IPS-18a (cell line): ENCODE measurements around the gene MYH13.
"Not testable (repeated sequence)": the region's sequence is repeated elsewhere in the genome, so short reads cannot be mapped to it uniquely, and the experiment has no call there.

Experiments
- H3K27ac ChIP-seq: one replicate; pipeline ENCODE4 v1.5.1; 2013; ENCODE audit warnings: low read length
- H3K27me3 ChIP-seq: one replicate; pipeline ENCODE4 v1.6.1; 2013; ENCODE audit warnings: mild to moderate bottlenecking, low read length; ENCODE audit not compliant: control insufficient read depth, insufficient read depth
- H3K36me3 ChIP-seq: one replicate; pipeline ENCODE4 v1.6.1; 2013; ENCODE audit warnings: low read depth, low read length; ENCODE audit not compliant: control insufficient read depth
- H3K4me1 ChIP-seq: one replicate; pipeline ENCODE4 v1.6.1; 2013; ENCODE audit warnings: low read depth, low read length; ENCODE audit not compliant: control insufficient read depth
- H3K4me3 ChIP-seq: one replicate; pipeline ENCODE4 v1.5.1; 2013; ENCODE audit warnings: low read length
- H3K9ac ChIP-seq: one replicate; pipeline ENCODE4 v1.6.1; 2013; ENCODE audit warnings: mild to moderate bottlenecking, low read length, moderate library complexity
- H3K9me3 ChIP-seq: one replicate; pipeline ENCODE4 v1.6.1; 2013; ENCODE audit warnings: low read depth, low read length; ENCODE audit not compliant: control insufficient read depth

Gene MYH13

DNA sequence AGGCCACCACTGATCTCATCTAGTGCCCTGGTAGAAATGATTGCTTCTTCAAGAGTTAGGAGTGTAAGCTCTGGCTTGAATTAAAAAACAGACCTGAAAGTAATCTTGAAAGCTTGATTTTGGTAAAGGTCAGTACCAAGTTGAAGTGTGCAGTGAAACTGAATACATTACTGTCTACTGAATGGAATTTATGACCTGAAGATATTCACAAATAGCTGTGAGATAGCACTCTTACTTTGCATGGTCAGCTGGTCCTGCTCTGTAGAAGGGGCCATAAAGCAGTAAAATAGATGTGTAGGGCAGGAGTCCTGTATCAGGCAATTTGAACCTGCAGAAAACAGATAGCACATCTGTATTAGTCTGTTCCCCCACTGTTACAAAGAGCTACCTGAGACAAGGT, 78.6 kb downstream of the MYH13 start:
- Histone ChIP-seq H3K36me3 (no peaks in the 10 kb centered on the region), H3K4me3 (no peak overlapping the region), H3K9ac (no peak overlapping the region), H3K9me3 (no peaks in the 10 kb centered on the region), H3K27ac (no peak overlapping the region), H3K4me1 (peaks cover 4% of the 10 kb centered on the region), H3K27me3 (no peaks in the 10 kb centered on the region)

DNA sequence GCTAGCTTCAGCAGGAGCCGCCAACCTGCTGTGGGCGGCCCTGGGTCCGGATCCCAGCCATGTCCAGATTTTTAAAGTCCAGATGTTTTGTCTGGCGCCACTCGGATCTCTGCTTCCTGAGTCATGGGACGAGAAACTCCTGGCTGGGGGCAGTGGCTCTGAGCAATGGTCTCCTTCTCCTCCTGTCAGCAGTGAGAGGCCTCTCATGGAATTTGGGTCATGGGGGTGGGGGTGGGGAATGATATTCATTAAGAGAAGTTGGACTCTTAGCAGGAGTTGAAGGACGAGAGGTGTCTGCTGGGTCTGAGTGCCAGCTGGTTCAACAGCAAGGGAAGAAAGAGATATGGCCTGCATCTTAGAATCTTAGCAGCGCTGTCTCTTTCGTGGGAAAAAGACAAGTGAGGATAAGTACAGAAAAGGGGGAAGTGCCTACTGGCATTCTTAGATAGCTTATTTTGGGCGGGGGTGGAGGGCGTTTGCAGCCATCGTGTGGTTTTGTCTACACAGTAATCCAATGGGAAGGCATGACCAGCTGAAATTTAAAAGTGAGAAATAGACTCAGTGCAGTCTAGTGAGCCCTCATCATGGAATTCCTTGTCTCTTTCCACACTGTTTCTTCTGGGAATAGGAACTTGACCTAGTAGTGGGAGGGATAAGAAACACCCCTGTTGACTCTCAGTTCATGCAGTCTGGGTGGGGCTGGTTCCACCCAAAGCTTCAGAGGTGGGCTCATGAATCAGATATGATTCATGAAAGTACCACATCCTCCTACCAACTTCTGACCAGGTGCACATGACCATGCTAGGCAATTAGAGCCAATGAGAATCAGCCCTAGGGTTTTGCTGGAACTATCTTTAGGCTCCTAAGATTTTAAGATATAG, 80.5 kb downstream of the MYH13 start:
- Histone ChIP-seq H3K36me3 (no peaks in the 10 kb centered on the region), H3K4me3 (no peak overlapping the region), H3K9me3 (no peaks in the 10 kb centered on the region), H3K9ac (no peak overlapping the region), H3K27me3 (no peaks in the 10 kb centered on the region), H3K4me1 (peaks cover 4% of the 10 kb centered on the region), H3K27ac (no peak overlapping the region)

DNA sequence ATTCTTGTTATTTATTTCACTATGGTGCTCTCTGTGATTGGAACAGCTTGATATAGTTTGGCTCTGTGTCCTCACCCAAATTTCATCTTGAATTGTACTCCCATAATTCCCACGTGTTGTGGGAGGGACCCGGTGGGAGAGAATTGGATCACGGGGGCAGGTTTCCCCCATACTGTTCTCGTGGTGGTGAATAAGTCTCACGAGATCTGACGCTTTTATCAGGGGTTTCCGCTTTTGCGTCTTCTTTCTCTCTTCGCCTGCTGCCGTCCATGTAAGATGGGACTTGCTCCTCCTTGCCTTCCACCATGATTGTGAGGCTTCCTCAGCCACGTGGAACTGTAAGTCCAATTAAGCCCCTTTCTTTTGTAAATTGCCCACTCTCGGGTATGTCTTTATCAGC, 81.2 kb downstream of the MYH13 start:
- H3K9me3 ChIP-seq, H3K4me1 ChIP-seq, H3K9ac ChIP-seq, H3K27me3 ChIP-seq, H3K27ac ChIP-seq, H3K4me3 ChIP-seq, H3K36me3 ChIP-seq: not testable (repeated sequence)

DNA sequence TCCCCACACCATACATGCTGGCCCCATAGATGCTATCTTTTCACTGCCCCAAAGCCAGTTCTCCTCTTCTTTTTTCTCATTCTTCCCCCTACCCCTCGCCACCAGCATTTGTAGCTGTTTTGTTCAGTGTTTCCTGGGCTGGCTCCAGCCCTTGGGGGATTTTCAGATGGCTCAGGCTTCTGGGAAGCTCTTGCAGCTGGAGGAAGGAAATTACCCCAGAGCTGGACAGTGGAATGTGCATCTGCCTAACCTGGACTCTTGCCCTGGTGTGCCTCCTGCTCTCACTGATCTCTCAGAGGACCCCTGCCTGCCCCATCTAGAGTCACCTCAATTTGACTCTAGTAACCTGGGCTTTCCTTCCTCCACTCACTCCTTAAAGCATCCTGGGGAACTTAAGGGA, 82.8 kb downstream of the MYH13 start:
- H3K27me3 ChIP-seq, result no peaks in the 10 kb centered on the region
- no peaks in the 10 kb centered on the region for H3K36me3 ChIP-seq
- H3K4me3 ChIP-seq, result no peak overlapping the region
- peaks cover 4% of the 10 kb centered on the region for H3K4me1 ChIP-seq
- H3K9me3 ChIP-seq, result no peaks in the 10 kb centered on the region
- H3K9ac ChIP-seq, result no peak overlapping the region
- no peak overlapping the region for H3K27ac ChIP-seq

DNA sequence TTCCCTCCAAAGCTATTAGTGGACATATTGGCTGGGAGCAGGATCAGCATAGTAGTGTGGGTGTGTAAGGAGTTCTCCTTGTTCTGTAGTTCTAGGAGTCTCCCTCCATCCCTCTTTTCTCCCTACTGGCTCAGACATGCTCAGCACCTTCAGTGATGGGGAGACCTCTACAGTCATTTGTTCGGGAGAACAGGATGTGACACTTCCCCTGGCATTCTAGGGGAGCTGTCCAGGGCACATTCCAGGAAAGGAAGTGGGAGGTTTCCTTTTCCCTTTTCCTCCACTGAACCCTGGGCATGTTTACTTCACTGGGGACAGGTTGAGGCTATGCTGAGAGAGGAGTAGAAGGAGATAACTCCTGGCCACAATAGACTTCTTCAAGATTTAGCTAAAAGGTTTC, 86.5 kb downstream of the MYH13 start:
- Histone ChIP-seq H3K27ac (no peak overlapping the region), H3K27me3 (no peaks in the 10 kb centered on the region), H3K36me3 (no peaks in the 10 kb centered on the region), H3K9ac (no peak overlapping the region), H3K4me3 (no peak overlapping the region), H3K9me3 (no peaks in the 10 kb centered on the region), H3K4me1 (no peaks in the 10 kb centered on the region)

DNA sequence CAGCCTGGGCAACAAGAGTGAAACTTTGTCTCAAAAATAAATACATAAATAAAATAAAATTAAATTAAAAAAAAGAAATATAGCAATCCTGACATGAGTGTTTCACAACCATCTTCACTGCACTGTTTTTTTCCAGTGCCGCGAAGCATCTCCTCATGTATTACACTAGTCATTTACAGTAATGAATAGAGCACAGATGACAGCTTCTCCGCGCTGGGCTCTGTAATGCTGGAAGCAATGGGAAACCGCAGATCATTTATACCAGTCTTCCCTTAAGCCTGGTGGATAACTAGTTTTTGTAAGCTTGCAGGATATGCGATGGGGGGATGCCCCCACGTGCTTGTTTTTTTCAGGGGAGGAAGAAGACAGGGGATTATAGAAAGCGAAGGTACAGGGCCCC, 86.9 kb downstream of the MYH13 start:
- Histone ChIP-seq H3K27me3 (no peaks in the 10 kb centered on the region), H3K4me1 (no peaks in the 10 kb centered on the region), H3K9me3 (no peaks in the 10 kb centered on the region), H3K27ac (no peak overlapping the region), H3K36me3 (no peaks in the 10 kb centered on the region), H3K4me3 (no peak overlapping the region), H3K9ac (no peak overlapping the region)

DNA sequence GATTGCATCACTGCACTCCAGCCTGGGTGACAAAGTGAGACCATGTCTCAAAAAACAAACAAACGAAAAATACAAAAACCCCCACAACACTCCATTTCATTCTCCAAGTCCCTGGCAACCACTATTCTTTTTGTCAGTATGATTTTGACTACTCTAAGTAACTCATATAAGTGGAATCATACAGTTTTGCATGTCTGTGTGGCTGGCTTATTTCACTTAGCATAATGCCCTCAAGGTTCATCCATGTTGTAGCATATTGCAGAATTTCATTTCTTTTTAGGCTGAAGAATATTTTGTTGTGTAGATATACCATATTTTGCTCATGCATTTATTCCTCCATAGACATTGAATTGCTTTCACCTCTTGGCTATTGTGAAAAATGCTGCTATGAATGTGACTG, 92.7 kb downstream of the MYH13 start:
- H3K4me1 ChIP-seq, result no peaks in the 10 kb centered on the region
- H3K4me3 ChIP-seq, result no peak overlapping the region
- no peak overlapping the region for H3K27ac ChIP-seq
- no peak overlapping the region for H3K9ac ChIP-seq
- no peaks in the 10 kb centered on the region for H3K9me3 ChIP-seq
- no peaks in the 10 kb centered on the region for H3K27me3 ChIP-seq
- no peaks in the 10 kb centered on the region for H3K36me3 ChIP-seq

DNA sequence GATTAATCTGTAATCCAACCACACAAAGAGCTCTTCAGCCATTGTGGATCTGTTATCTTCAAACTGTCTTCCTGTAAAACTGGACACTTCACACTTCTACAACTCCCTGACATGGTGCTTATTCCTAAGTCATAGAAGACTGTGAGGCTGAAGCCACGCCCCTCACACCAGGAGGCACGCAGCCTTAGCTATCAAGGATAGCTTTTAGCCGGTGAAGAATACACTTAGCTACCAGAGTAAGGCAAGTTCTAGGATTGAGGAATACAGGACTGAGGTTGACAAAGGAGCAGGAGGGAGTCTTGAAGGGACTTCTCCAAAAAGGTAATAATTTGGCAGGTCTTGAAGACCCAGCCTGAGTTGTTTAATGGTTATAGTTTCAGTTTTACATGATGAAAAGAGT, 94.6 kb downstream of the MYH13 start:
- Histone ChIP-seq H3K27me3 (no peaks in the 10 kb centered on the region), H3K9ac (no peak overlapping the region), H3K4me1 (no peaks in the 10 kb centered on the region), H3K27ac (no peak overlapping the region), H3K9me3 (no peaks in the 10 kb centered on the region), H3K4me3 (no peak overlapping the region), H3K36me3 (no peaks in the 10 kb centered on the region)

DNA sequence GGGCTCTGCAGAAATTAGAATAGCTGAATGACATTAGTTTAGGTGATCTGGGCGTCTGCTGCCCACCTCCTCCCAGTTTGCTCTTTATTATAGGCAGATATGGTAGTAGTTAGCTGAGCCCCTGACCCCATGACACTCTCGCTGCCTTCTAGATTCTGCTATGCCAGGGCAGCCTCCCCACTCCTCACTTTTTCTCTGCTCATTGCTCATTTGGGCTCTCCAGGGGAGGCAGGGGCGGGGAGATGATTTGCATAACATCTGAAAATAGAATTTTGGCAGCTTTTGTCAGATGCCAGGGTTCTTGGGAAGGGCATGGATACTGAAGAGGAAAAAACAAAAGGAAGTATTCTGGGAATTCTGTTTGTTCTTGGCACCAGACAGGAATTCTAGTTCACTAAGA, 96.4 kb downstream of the MYH13 start:
- Histone ChIP-seq H3K27ac (no peak overlapping the region), H3K9ac (no peak overlapping the region), H3K27me3 (no peaks in the 10 kb centered on the region), H3K9me3 (no peaks in the 10 kb centered on the region), H3K36me3 (no peaks in the 10 kb centered on the region), H3K4me1 (no peaks in the 10 kb centered on the region), H3K4me3 (no peak overlapping the region)

DNA sequence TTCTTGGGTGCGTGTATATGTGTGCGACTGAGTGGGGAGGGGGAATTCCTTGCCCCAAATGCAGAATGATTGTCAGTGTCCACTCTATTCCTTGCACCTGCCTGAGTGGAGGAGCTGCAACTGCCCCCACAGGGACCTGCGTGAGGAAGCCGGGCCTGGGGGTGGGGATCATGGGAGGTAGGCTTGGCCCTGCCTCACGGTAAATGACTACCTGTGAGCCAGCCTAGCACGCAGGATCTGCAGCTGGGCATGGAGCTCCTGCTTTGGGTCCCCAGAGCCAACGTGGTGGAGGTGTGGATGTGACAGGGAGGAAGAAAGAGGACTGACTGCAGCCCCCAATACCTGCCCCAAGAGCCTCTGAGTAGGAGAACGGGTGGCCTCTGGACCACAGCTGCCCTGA, 97.4 kb downstream of the MYH13 start:
- H3K36me3 ChIP-seq, result no peaks in the 10 kb centered on the region
- H3K27me3 ChIP-seq, result no peaks in the 10 kb centered on the region
- H3K27ac ChIP-seq, result no peak overlapping the region
- H3K4me3 ChIP-seq, result no peak overlapping the region
- H3K4me1 ChIP-seq, result no peaks in the 10 kb centered on the region
- H3K9me3 ChIP-seq, result no peaks in the 10 kb centered on the region
- H3K9ac ChIP-seq, result no peak overlapping the region

DNA sequence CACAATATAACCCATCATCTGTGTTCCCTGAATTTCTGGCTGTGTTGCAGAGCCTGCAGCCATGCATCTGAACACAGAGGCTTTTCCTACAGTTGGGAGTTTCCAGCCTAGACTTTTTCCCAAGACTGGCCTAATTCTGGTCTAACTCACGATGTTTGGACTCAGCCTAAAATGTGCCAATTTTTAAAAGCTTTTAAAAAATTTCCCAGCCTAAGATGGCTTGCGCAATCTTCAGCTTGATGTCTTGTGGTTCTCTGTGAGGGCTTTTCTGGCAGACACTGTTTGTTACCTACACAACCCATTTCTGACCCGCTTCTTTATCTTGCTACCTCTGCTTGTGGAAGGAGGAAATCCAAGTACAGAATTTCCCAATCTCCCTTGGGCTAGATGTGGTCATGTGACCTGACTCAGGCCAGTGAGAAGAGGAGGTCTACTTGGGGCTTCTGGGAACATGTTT, 101.7 kb downstream of the MYH13 start:
- no peaks in the 10 kb centered on the region for H3K36me3 ChIP-seq
- no peaks in the 10 kb centered on the region for H3K27me3 ChIP-seq
- H3K4me1 ChIP-seq, result no peaks in the 10 kb centered on the region
- no peak overlapping the region for H3K27ac ChIP-seq
- H3K4me3 ChIP-seq, result no peak overlapping the region
- no peak overlapping the region for H3K9ac ChIP-seq
- H3K9me3 ChIP-seq, result no peaks in the 10 kb centered on the region

DNA sequence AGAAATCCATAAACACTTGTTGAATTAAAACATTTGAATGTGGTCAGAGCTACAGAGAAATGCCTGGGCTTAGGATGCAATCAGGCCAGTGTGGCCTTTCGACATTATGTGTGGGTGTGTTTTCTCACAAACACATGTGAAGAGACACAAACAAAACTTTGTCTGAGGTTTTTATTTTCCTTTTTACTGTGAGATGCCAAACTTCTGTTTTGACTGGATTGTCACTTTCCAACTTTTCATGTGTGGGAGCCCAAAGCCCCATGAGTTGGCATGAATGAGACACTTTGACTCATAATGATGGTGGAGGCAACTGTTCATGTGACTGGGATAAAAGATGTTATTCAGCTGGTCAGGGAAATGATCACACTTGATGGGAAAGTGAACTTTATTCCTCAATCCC, 102.5 kb downstream of the MYH13 start:
- no peaks in the 10 kb centered on the region for H3K36me3 ChIP-seq
- H3K27me3 ChIP-seq, result no peaks in the 10 kb centered on the region
- no peaks in the 10 kb centered on the region for H3K9me3 ChIP-seq
- H3K4me1 ChIP-seq, result no peaks in the 10 kb centered on the region
- H3K27ac ChIP-seq, result no peak overlapping the region
- H3K9ac ChIP-seq, result no peak overlapping the region
- H3K4me3 ChIP-seq, result no peak overlapping the region
